Endothelial cell of umbilical vein (primary cell): ENCODE results near the gene DSCAML1. TPM values are rescaled to one million over a fixed set of nuclear protein-coding genes. Genes with fewer than 3 reads are reported as not detected.

Experiments used
- BruUV-seq: library from RNA; stranded (reverse); fragments of 400-500 nt; replicated peaks from 2 replicates; lab custom pipeline; 2021; lab: Mats Ljungman, UMichigan
- CTCF ChIA-PET: fragments of 300-600, 350-600 bp; sonication (Branson Sonifier 250); formaldehyde crosslinking; loops from one replicate; lab custom pipeline; 2021; ENCODE audit warnings: antibody characterized with exemption, inconsistent platforms; lab: Charles Lee
- POLR2A ChIA-PET: fragments of 300-600, 350-600 bp; sonication (Branson Sonifier 250); formaldehyde crosslinking; loops from one replicate; lab custom pipeline; 2021; ENCODE audit warnings: antibody characterized with exemption, inconsistent platforms; lab: Charles Lee
- DNase-seq: peaks from one replicate; pipeline ENCODE4 v3.0.0-alpha.2; 2011; ENCODE audit warnings: low read depth, low spot score
- FAIRE-seq: peaks from 2 replicates; lab custom pipeline; 2011; peaks lifted over from hg19 to GRCh38; lab: Jason Lieb, UNC
- H2AFZ ChIP-seq: 2 replicates; pipeline ENCODE4 v1.6.0; 2012; ENCODE audit warnings: low read depth, low read length, control low read depth, inconsistent platforms
- H3K27ac ChIP-seq: 2 replicates; pipeline ENCODE4 v1.5.1; 2011; ENCODE audit warnings: low read depth, mild to moderate bottlenecking, control low read depth, low read length, moderate library complexity; ENCODE audit not compliant: insufficient read depth
- H3K27me3 ChIP-seq, 2 experiments: 2 replicates each; pipeline versions ENCODE4 v1.6.0 to v1.6.1; 2011; ENCODE audit warnings: low read length in 2 of 2, mixed read lengths in 1 of 2; ENCODE audit not compliant: control insufficient read depth in 2 of 2, insufficient read depth in 2 of 2
- H3K36me3 ChIP-seq, 2 experiments: 2 replicates in 1 of 2; 3 replicates in 1 of 2; pipeline ENCODE4 v1.5.1; 2011; ENCODE audit warnings: low read length in 2 of 2, mild to moderate bottlenecking in 1 of 2, moderate library complexity in 1 of 2; ENCODE audit not compliant: control insufficient read depth in 2 of 2, insufficient read depth in 2 of 2; ENCODE audit errors: extremely low read depth in 1 of 2
- H3K4me1 ChIP-seq: 3 replicates; pipeline ENCODE4 v1.5.1; 2011; ENCODE audit warnings: mild to moderate bottlenecking, low read length; ENCODE audit not compliant: control insufficient read depth, insufficient read depth; ENCODE audit errors: extremely low read depth
- H3K4me2 ChIP-seq: 2 replicates; pipeline ENCODE4 v1.6.1; 2011; ENCODE audit warnings: low read length, control low read depth, mixed read lengths; ENCODE audit not compliant: insufficient read depth
- H3K4me3 ChIP-seq, 3 experiments: fragments of 200-600 bp in 1 of 3; sonication (generic), shearing (Covaris generic) in 1 of 3; replicated peaks in 1 of 3; 2 replicates each; pipeline ENCODE4 v1.5.1; 2011 to 2016; ENCODE audit warnings: control low read depth in 3 of 3, low read length in 3 of 3, mild to moderate bottlenecking in 2 of 3, inconsistent platforms in 1 of 3, low read depth in 1 of 3, moderate library complexity in 1 of 3; ENCODE audit not compliant: insufficient read depth in 1 of 3
- H3K79me2 ChIP-seq: 2 replicates; pipeline ENCODE4 v1.6.0; 2012; ENCODE audit warnings: low read length, inconsistent platforms; ENCODE audit not compliant: control insufficient read depth, insufficient read depth
- H3K9ac ChIP-seq: replicated peaks from 2 replicates; pipeline ENCODE3; 2011; ENCODE audit warnings: low read length, control low read depth; ENCODE audit not compliant: insufficient read depth; ENCODE audit errors: extremely low read depth
- H3K9me1 ChIP-seq: replicated peaks from 3 replicates; pipeline ENCODE4 v1.6.0; 2011; ENCODE audit warnings: mild to moderate bottlenecking, low read length; ENCODE audit not compliant: control insufficient read depth, insufficient read depth; ENCODE audit errors: extremely low read depth
- H3K9me3 ChIP-seq: replicated peaks from 2 replicates; pipeline ENCODE4 v1.5.1; 2012; ENCODE audit warnings: low read length, inconsistent platforms; ENCODE audit not compliant: control insufficient read depth, insufficient read depth
- H4K20me1 ChIP-seq: replicated peaks from 2 replicates; pipeline ENCODE3; 2011; ENCODE audit warnings: mild to moderate bottlenecking, low read length; ENCODE audit not compliant: control insufficient read depth, insufficient read depth; ENCODE audit errors: extremely low read depth
- EZH2 ChIP-seq: IDR thresholded peaks from 2 replicates; pipeline ENCODE4 v1.6.1; 2012; ENCODE audit warnings: borderline replicate concordance, low read depth, mild to moderate bottlenecking, moderate library complexity, low read length, inconsistent platforms; ENCODE audit not compliant: severe bottlenecking
- FOS ChIP-seq: IDR thresholded peaks from 2 replicates; pipeline ENCODE4 v1.6.1; 2011; ENCODE audit warnings: mild to moderate bottlenecking, low read length, moderate library complexity, borderline replicate concordance; ENCODE audit not compliant: insufficient read depth
- GATA2 ChIP-seq: IDR thresholded peaks from 2 replicates; pipeline ENCODE4 v1.7.0; 2011; ENCODE audit warnings: low read depth, mild to moderate bottlenecking, moderate library complexity, mixed read lengths, low read length; ENCODE audit not compliant: insufficient read length, insufficient read depth
- JUN ChIP-seq: IDR thresholded peaks from 2 replicates; pipeline ENCODE4 v1.6.1; 2011; ENCODE audit warnings: borderline replicate concordance, low read depth; ENCODE audit not compliant: insufficient read length, insufficient read depth
- MAX ChIP-seq: IDR thresholded peaks from 2 replicates; pipeline ENCODE4 v1.6.1; 2011; ENCODE audit not compliant: insufficient read depth, insufficient read length
- MYC ChIP-seq: IDR thresholded peaks from one replicate; pipeline ENCODE4 v1.6.1; 2011; ENCODE audit warnings: mild to moderate bottlenecking, low read depth, low read length
- POLR2A ChIP-seq: IDR thresholded peaks from 2 replicates; pipeline ENCODE4 v1.6.1; 2012; ENCODE audit warnings: low read depth, mild to moderate bottlenecking, control low read depth, low read length
- POLR2AphosphoS5 ChIP-seq: IDR thresholded peaks from 2 replicates; pipeline ENCODE4 v1.6.1; 2012; ENCODE audit warnings: low read depth, mild to moderate bottlenecking, control low read depth, low read length, moderate library complexity; ENCODE audit not compliant: insufficient read depth
- dilution Hi-C: fragments of 300-500 bp; cut with MboI; formaldehyde crosslinking; loops from one replicate; pipeline ENCODE4 v1.15.0; 2019; ENCODE audit warnings: low sequenced_read_pairs; ENCODE audit not compliant: extremely low pct_ligation_motif_present
- intact Hi-C: fragments of 100-400 bp; cut with micrococcal nuclease; formaldehyde crosslinking; loops from one replicate; pipeline ENCODE4 v1.10.0; 2022
- polyA plus RNA-seq, 4 experiments: library from polyadenylated mRNA; depleted of rRNA in 3 of 4; stranded (reverse) in 3 of 4; unstranded in 1 of 4; fragments of >200 nt; gene quantifications; 2 replicates each; pipeline versions ENCODE4 v1.2.1 to v1.2.3, GENCODE V29; 2011 to 2012; ENCODE audit warnings: missing spikeins in 1 of 4
- total RNA-seq: library from RNA; stranded (reverse); gene quantifications from 2 replicates; pipeline ENCODE4 v1.2.3, GENCODE V29; 2021
- TF ChIP-seq, protein P1 (sequence below), 2 donors: IDR thresholded peaks; 1 replicate in 1 of 2; 2 replicates in 1 of 2; pipeline ENCODE4 v1.5.1; 2011; ENCODE audit warnings: low read length in 2 of 2, mild to moderate bottlenecking in 2 of 2, moderate library complexity in 2 of 2, control low read depth in 1 of 2, inconsistent platforms in 1 of 2, low read depth in 1 of 2; ENCODE audit not compliant: insufficient read depth in 1 of 2; ENCODE audit errors: extremely low read depth in 1 of 2

DSCAML1 gene
- total and polyA plus RNA-seq, 2 donors (not counting 3 experiments of a cell fraction or from before 2014, with no cell fraction given), result not detected

GRCh38 chr11:117438371-117439000 lies 358.5 kb downstream of the DSCAML1 start:
- BruUV-seq, result no TSS peak
- no peaks in the 10 kb centered on the region for H3K9me1 ChIP-seq
- ChIA-PET POLR2A (no interaction called here), CTCF (interaction anchor here (0.6 to 0.8 kb wide), 2 partner anchors 12 kb away, joined by 3 read pairs; no protein-coding TSS in a partner anchor)
- no peaks in the 10 kb centered on the region for H3K9me3 ChIP-seq
- no peak overlapping the region for H3K9ac ChIP-seq
- H3K79me2 ChIP-seq, result no peaks in the 10 kb centered on the region
- no peak overlapping the region for H3K27ac ChIP-seq
- FAIRE-seq (no peak), DNase-seq (no peak)
- intact Hi-C loops (no loop called here), dilution Hi-C loops (no loop called here)
- no peak for TF ChIP-seq POLR2A
- no peak for TF ChIP-seq MAX
- TF ChIP-seq FOS, result no peak
- TF ChIP-seq POLR2AphosphoS5, result no peak
- no peak for TF ChIP-seq EZH2
- no peak for TF ChIP-seq JUN
- no peak for TF ChIP-seq GATA2
- no peak for TF ChIP-seq MYC
- TF ChIP-seq, protein P1, sequence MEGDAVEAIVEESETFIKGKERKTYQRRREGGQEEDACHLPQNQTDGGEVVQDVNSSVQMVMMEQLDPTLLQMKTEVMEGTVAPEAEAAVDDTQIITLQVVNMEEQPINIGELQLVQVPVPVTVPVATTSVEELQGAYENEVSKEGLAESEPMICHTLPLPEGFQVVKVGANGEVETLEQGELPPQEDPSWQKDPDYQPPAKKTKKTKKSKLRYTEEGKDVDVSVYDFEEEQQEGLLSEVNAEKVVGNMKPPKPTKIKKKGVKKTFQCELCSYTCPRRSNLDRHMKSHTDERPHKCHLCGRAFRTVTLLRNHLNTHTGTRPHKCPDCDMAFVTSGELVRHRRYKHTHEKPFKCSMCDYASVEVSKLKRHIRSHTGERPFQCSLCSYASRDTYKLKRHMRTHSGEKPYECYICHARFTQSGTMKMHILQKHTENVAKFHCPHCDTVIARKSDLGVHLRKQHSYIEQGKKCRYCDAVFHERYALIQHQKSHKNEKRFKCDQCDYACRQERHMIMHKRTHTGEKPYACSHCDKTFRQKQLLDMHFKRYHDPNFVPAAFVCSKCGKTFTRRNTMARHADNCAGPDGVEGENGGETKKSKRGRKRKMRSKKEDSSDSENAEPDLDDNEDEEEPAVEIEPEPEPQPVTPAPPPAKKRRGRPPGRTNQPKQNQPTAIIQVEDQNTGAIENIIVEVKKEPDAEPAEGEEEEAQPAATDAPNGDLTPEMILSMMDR (IDR thresholded peaks at IDR 0.05; ENCODE audit: extremely low read depth in 1 of 2, insufficient read depth in 1 of 2, low read depth in 1 of 2, low read length in 2 of 2), result no peak
- H3K36me3 ChIP-seq, result no peaks in the 10 kb centered on the region
- H3K27me3 ChIP-seq, result no peaks in the 10 kb centered on the region
- H2AFZ ChIP-seq, result no peak overlapping the region
- H4K20me1 ChIP-seq, result no peaks in the 10 kb centered on the region
- no peaks in the 10 kb centered on the region for H3K4me1 ChIP-seq
- no peak overlapping the region for H3K4me3 ChIP-seq
- H3K4me2 ChIP-seq, result no peak overlapping the region
